Naive thymus-derived CD4-positive, alpha-beta T cell (primary cell): ENCODE results near the gene ZNF280C. TPM values are rescaled to one million over a fixed set of nuclear protein-coding genes. Genes with fewer than 3 reads are reported as not detected.

Source experiments
- ATAC-seq: fragments of 150-1000 bp; cut with Tn5 transposase; 2 replicates; pipeline ENCODE4 v1.10.0; 2021; ENCODE audit warnings: mild to moderate bottlenecking, moderate library complexity
- CTCF ChIA-PET: fragments of 350-600 bp; sonication (Branson Sonifier 250); formaldehyde crosslinking; loops from one replicate; lab custom pipeline; 2021; ENCODE audit warnings: antibody characterized with exemption; lab: Charles Lee
- POLR2A ChIA-PET: fragments of 350-600 bp; sonication (Branson Sonifier 250); formaldehyde crosslinking; loops from one replicate; lab custom pipeline; 2021; ENCODE audit warnings: antibody characterized with exemption, inconsistent platforms; lab: Charles Lee
- DNase-seq, 9 donors: peaks; one replicate each; pipeline versions ENCODE4 v3.0.0 to v3.0.0-alpha.2; 2020 to 2022; ENCODE audit warnings: mixed read lengths in 1 of 9
- H3K27ac ChIP-seq: one replicate; pipeline ENCODE4 v1.7.0; 2013; ENCODE audit warnings: mild to moderate bottlenecking, low read depth, low read length, moderate library complexity
- H3K27me3 ChIP-seq, 2 donors: one replicate each; pipeline ENCODE4 v1.7.0; 2013; ENCODE audit warnings: low read length in 2 of 2, mild to moderate bottlenecking in 2 of 2, moderate library complexity in 2 of 2; ENCODE audit not compliant: control insufficient read depth in 2 of 2, insufficient read depth in 2 of 2
- H3K36me3 ChIP-seq, 3 experiments: 1 replicate in 2 of 3; 2 replicates in 1 of 3; pipeline ENCODE4 v1.7.0; 2013; ENCODE audit warnings: low read length in 3 of 3, mild to moderate bottlenecking in 3 of 3, moderate library complexity in 1 of 3; ENCODE audit not compliant: insufficient read depth in 3 of 3, control insufficient read depth in 2 of 3
- H3K4me1 ChIP-seq, 2 donors: one replicate each; pipeline ENCODE4 v1.7.0; 2013; ENCODE audit warnings: low read length in 2 of 2, mild to moderate bottlenecking in 2 of 2, moderate library complexity in 1 of 2; ENCODE audit not compliant: control insufficient read depth in 2 of 2, insufficient read depth in 2 of 2
- H3K4me3 ChIP-seq: 2 replicates; pipeline ENCODE4 v1.7.0; 2013; ENCODE audit warnings: mild to moderate bottlenecking, low read length
- H3K9me3 ChIP-seq, 3 experiments: 1 replicate in 2 of 3; 2 replicates in 1 of 3; pipeline ENCODE4 v1.7.0; 2013; ENCODE audit warnings: low read length in 3 of 3; ENCODE audit not compliant: control insufficient read depth in 2 of 3
- H3K27ac Mint-ChIP-seq, 9 donors: one replicate each; pipeline ENCODE4 v1.8.0; 2020 to 2022; ENCODE audit warnings: mixed read lengths in 9 of 9, mild to moderate bottlenecking in 8 of 9, moderate library complexity in 5 of 9, inconsistent platforms in 2 of 9
- H3K27me3 Mint-ChIP-seq, 5 donors: one replicate each; pipeline ENCODE4 v1.8.0; 2021 to 2022; ENCODE audit warnings: mixed read lengths in 5 of 5, mild to moderate bottlenecking in 1 of 5
- H3K36me3 Mint-ChIP-seq, 5 donors: one replicate each; pipeline ENCODE4 v1.8.0; 2020 to 2022; ENCODE audit warnings: mixed read lengths in 5 of 5, mild to moderate bottlenecking in 3 of 5, inconsistent platforms in 1 of 5
- H3K4me1 Mint-ChIP-seq, 7 donors: one replicate each; pipeline ENCODE4 v1.8.0; 2020 to 2022; ENCODE audit warnings: mixed read lengths in 7 of 7, mild to moderate bottlenecking in 3 of 7, inconsistent platforms in 1 of 7
- H3K4me3 Mint-ChIP-seq, 10 donors: one replicate each; pipeline ENCODE4 v1.8.0; 2020 to 2022; ENCODE audit warnings: mild to moderate bottlenecking in 10 of 10, mixed read lengths in 10 of 10, moderate library complexity in 6 of 10, inconsistent platforms in 2 of 10
- H3K9me3 Mint-ChIP-seq, 11 donors: one replicate each; pipeline ENCODE4 v1.8.0; 2020 to 2022; ENCODE audit warnings: mixed read lengths in 11 of 11, mild to moderate bottlenecking in 4 of 11, inconsistent platforms in 1 of 11, moderate library complexity in 1 of 11
- intact Hi-C, 2 donors: fragments of 100-400 bp; cut with micrococcal nuclease; formaldehyde crosslinking; loops; one replicate each; pipeline ENCODE4 v1.15.1; 2023
- polyA plus RNA-seq, 2 donors: library from polyadenylated mRNA; unstranded; fragments of 300-500 nt; fragmentation: Illumina TruSeq; gene quantifications; one replicate each; pipeline ENCODE4 v1.2.3, GENCODE V29; 2021
- total RNA-seq, 6 experiments: library from RNA in 5 of 6; stranded (reverse) in 5 of 6; gene quantifications; 1 replicate in 5 of 6; 2 replicates in 1 of 6; pipeline ENCODE4 v1.2.3 and lab custom pipeline; 2021 to 2026

ZNF280C gene
- total and polyA plus RNA-seq, 7 experiments from 2014 or later, result 2.4 to 5.6 (median 4.0) TPM

- H3K36me3 ChIP-seq, result peaks cover 0 to 3% (median 0%) of the 10 kb centered on the region in 3 experiments
- H3K4me1 ChIP-seq, result no peaks in the 10 kb centered on the region
- DNase-seq (no peak), ATAC-seq (no peak)
- H3K27ac Mint-ChIP-seq, result no peak overlapping the region
- intact Hi-C loops, result no loop called here
- no peak overlapping the region for H3K27ac ChIP-seq
- ChIA-PET CTCF (no interaction called here), POLR2A (no interaction called here)
- H3K4me3 Mint-ChIP-seq, result no peak overlapping the region
- no peak overlapping the region for H3K4me3 ChIP-seq
- no peaks in the 10 kb centered on the region for H3K9me3 ChIP-seq
- H3K27me3 Mint-ChIP-seq, result no peaks in the 10 kb centered on the region
- no peaks in the 10 kb centered on the region for H3K27me3 ChIP-seq
- H3K4me1 Mint-ChIP-seq, result peaks cover 3 to 20% (median 6%) of the 10 kb centered on the region in 7 donors
- H3K36me3 Mint-ChIP-seq, result peaks cover 4 to 26% (median 13%) of the 10 kb centered on the region in 5 donors
- no peaks in the 10 kb centered on the region for H3K9me3 Mint-ChIP-seq
Observed at GRCh38 chrX:130216320-130216719, 52.4 kb downstream of the ZNF280C start.

GRCh38 chrX:130213376-130213775 is 55.3 kb downstream of the ZNF280C start:
- Mint-ChIP-seq H3K27me3 (no peaks in the 10 kb centered on the region), H3K27ac (peak overlapping the region in 1 of 9 donors; percentile 38), H3K4me3 (no peak overlapping the region), H3K9me3 (no peaks in the 10 kb centered on the region), H3K36me3 (peaks cover 4 to 28% (median 13%) of the 10 kb centered on the region in 5 donors), H3K4me1 (peaks cover 0 to 22% (median 0%) of the 10 kb centered on the region in 7 donors)
- H3K36me3 ChIP-seq, result peaks cover 0 to 3% (median 0%) of the 10 kb centered on the region in 3 experiments
- H3K4me3 ChIP-seq, result no peak overlapping the region
- intact Hi-C loops, result no loop called here
- POLR2A ChIA-PET, result no interaction called here
- no peaks in the 10 kb centered on the region for H3K27me3 ChIP-seq
- H3K9me3 ChIP-seq, result no peaks in the 10 kb centered on the region
- H3K4me1 ChIP-seq, result no peaks in the 10 kb centered on the region
- no peak overlapping the region for H3K27ac ChIP-seq
- no peak for DNase-seq
- CTCF ChIA-PET, result no interaction called here
- no peak for ATAC-seq

- ATAC-seq (no peak), DNase-seq (no peak)
- no peaks in the 10 kb centered on the region for H3K9me3 ChIP-seq
- H3K27ac ChIP-seq, result no peak overlapping the region
- intact Hi-C loops, result no loop called here
- no peak overlapping the region for H3K4me3 ChIP-seq
- H3K4me1 ChIP-seq, result no peaks in the 10 kb centered on the region
- H3K4me3 Mint-ChIP-seq, result peak overlapping the region in 1 of 10 donors; percentile 1
- peaks cover 0 to 3% (median 0%) of the 10 kb centered on the region in 3 experiments for H3K36me3 ChIP-seq
- no peaks in the 10 kb centered on the region for H3K27me3 Mint-ChIP-seq
- H3K27ac Mint-ChIP-seq, result peak overlapping the region in 1 of 9 donors; percentile 64
- ChIA-PET POLR2A (no interaction called here), CTCF (no interaction called here)
- H3K4me1 Mint-ChIP-seq, result peaks cover 0 to 22% (median 0%) of the 10 kb centered on the region in 7 donors
- peaks cover 4 to 31% (median 13%) of the 10 kb centered on the region in 5 donors for H3K36me3 Mint-ChIP-seq
- H3K9me3 Mint-ChIP-seq, result no peaks in the 10 kb centered on the region
- H3K27me3 ChIP-seq, result no peaks in the 10 kb centered on the region
Observed at GRCh38 chrX:130212371-130212770, 56.3 kb downstream of the ZNF280C start.

- Mint-ChIP-seq H3K9me3 (no peaks in the 10 kb centered on the region), H3K36me3 (peaks cover 4 to 27% (median 13%) of the 10 kb centered on the region in 5 donors), H3K27me3 (no peaks in the 10 kb centered on the region), H3K4me3 (peak overlapping the region in 1 of 10 donors; percentile 23), H3K4me1 (peaks cover 0 to 22% (median 0%) of the 10 kb centered on the region in 7 donors), H3K27ac (peak overlapping the region in 1 of 9 donors; percentile 64)
- Histone ChIP-seq H3K27ac (no peak overlapping the region), H3K9me3 (no peaks in the 10 kb centered on the region), H3K36me3 (peaks cover 0 to 3% (median 0%) of the 10 kb centered on the region in 3 experiments), H3K4me3 (no peak overlapping the region), H3K27me3 (no peaks in the 10 kb centered on the region), H3K4me1 (no peaks in the 10 kb centered on the region)
- intact Hi-C loops, result no loop called here
- ChIA-PET CTCF (no interaction called here), POLR2A (no interaction called here)
- ATAC-seq (no peak), DNase-seq (no peak)
Observed at GRCh38 chrX:130211415-130212186, 57.1 kb downstream of the ZNF280C start.

- Mint-ChIP-seq H3K27ac (no peak overlapping the region), H3K4me3 (no peak overlapping the region), H3K9me3 (no peaks in the 10 kb centered on the region), H3K4me1 (no peaks in the 10 kb centered on the region), H3K36me3 (peaks cover 0 to 8% (median 4%) of the 10 kb centered on the region in 5 donors), H3K27me3 (no peaks in the 10 kb centered on the region)
- Histone ChIP-seq H3K27ac (no peak overlapping the region), H3K9me3 (no peaks in the 10 kb centered on the region), H3K36me3 (no peaks in the 10 kb centered on the region), H3K4me1 (no peaks in the 10 kb centered on the region), H3K4me3 (no peak overlapping the region), H3K27me3 (no peaks in the 10 kb centered on the region)
- intact Hi-C loops, result loop anchor here in 1 of 2 donors (10.0 kb wide), 1 partner anchor 60 kb away; the partner anchor contains the start of gene ZNF280C
- POLR2A ChIA-PET, result no interaction called here
- DNase-seq (no peak), ATAC-seq (no peak)
- CTCF ChIA-PET, result no interaction called here
Observed at GRCh38 chrX:130204647-130205046, 64.1 kb downstream of the ZNF280C start.

GRCh38 chrX:130197464-130197863 is 71.2 kb downstream of the ZNF280C start:
- H3K27me3 Mint-ChIP-seq, result no peaks in the 10 kb centered on the region
- no peak overlapping the region for H3K4me3 Mint-ChIP-seq
- Histone ChIP-seq H3K9me3 (no peaks in the 10 kb centered on the region), H3K4me3 (no peak overlapping the region), H3K27me3 (no peaks in the 10 kb centered on the region), H3K27ac (no peak overlapping the region), H3K36me3 (no peaks in the 10 kb centered on the region), H3K4me1 (no peaks in the 10 kb centered on the region)
- intact Hi-C loops, result no loop called here
- DNase-seq, result no peak
- H3K9me3 Mint-ChIP-seq, result no peaks in the 10 kb centered on the region
- no peak overlapping the region for H3K27ac Mint-ChIP-seq
- no peak for ATAC-seq
- peaks cover 0 to under 1% (median 0%) of the 10 kb centered on the region in 7 donors for H3K4me1 Mint-ChIP-seq
- CTCF ChIA-PET, result interaction anchor here (0.6 kb wide), 2 partner anchors 64 to 233 kb away, joined by 3 to 5 read pairs; no protein-coding TSS in a partner anchor
- POLR2A ChIA-PET, result no interaction called here
- no peaks in the 10 kb centered on the region for H3K36me3 Mint-ChIP-seq
